DMS 273 (cell line): Measurements from ENCODE around the gene PLK3.
A peak's percentile ranks its signal among the peaks of the same experiment; 100 is the strongest.
"Not testable (repeated sequence)": the region's sequence is repeated elsewhere in the genome, so short reads cannot be mapped to it uniquely, and the experiment has no call there.

Experiments used
- DNase-seq: peaks from one replicate; lab custom pipeline; 2025; ENCODE audit not compliant: unreplicated experiment; lab: John Stamatoyannopoulos, UW

Gene PLK3

GRCh38 chr1:44827197-44828002 lies 27.2 kb downstream of the PLK3 start:
- no peak for DNase-seq

GRCh38 chr1:44828003-44828651 lies 27.9 kb downstream of the PLK3 start:
- DNase-seq = no peak

GRCh38 chr1:44828841-44829440 lies 28.8 kb downstream of the PLK3 start:
- DNase-seq = no peak

- DNase-seq = no peak
These were observed 29.6 kb downstream of the PLK3 start for GRCh38 chr1:44829506-44830384.

- DNase-seq = peak; percentile 46
These were observed 30.7 kb downstream of the PLK3 start for GRCh38 chr1:44830900-44831304.

GRCh38 chr1:44831516-44831915 lies 31.3 kb downstream of the PLK3 start:
- DNase-seq = no peak

GRCh38 chr1:44832056-44832705 lies 32.0 kb downstream of the PLK3 start:
- DNase-seq = peak; percentile 29

GRCh38 chr1:44834328-44834727 lies 34.2 kb downstream of the PLK3 start:
- no peak for DNase-seq

GRCh38 chr1:44835738-44836675 lies 35.8 kb downstream of the PLK3 start:
- peak; percentile 92 for DNase-seq

- DNase-seq = not testable (repeated sequence)
These were observed 38.1 kb downstream of the PLK3 start for GRCh38 chr1:44838294-44838693.

- peak; percentile 85 for DNase-seq
These were observed 39.4 kb downstream of the PLK3 start for GRCh38 chr1:44839576-44839975.

- peak; percentile 51 for DNase-seq
These were observed 42.3 kb downstream of the PLK3 start for GRCh38 chr1:44842486-44842861.

- DNase-seq = peak; percentile 93
These were observed 42.9 kb downstream of the PLK3 start, which contains the start of gene PTCH2 for GRCh38 chr1:44842862-44843655. Gene PTCH2 (minus strand): TSS chr1:44843253. CDS start chr1:44842932, 321 bp downstream.

- DNase-seq = no peak
These were observed 46.8 kb downstream of the PLK3 start for GRCh38 chr1:44846985-44847384.

- DNase-seq = no peak
These were observed 47.7 kb downstream of the PLK3 start for GRCh38 chr1:44847845-44848244.

- DNase-seq = peak; percentile 48
These were observed 48.4 kb downstream of the PLK3 start for GRCh38 chr1:44848456-44849181.

GRCh38 chr1:44849575-44850132 lies 49.5 kb downstream of the PLK3 start:
- DNase-seq = no peak

- DNase-seq = no peak
These were observed 51.1 kb downstream of the PLK3 start for GRCh38 chr1:44851308-44851707.
